Measurements from ENCODE around the gene EML4. TPM values are rescaled to one million over a fixed set of nuclear protein-coding genes. Genes with fewer than 3 reads are reported as not detected.

The EML4 gene
- total RNA-seq, 1 experiment from 2014 or later, result 36.8 TPM

DNA sequence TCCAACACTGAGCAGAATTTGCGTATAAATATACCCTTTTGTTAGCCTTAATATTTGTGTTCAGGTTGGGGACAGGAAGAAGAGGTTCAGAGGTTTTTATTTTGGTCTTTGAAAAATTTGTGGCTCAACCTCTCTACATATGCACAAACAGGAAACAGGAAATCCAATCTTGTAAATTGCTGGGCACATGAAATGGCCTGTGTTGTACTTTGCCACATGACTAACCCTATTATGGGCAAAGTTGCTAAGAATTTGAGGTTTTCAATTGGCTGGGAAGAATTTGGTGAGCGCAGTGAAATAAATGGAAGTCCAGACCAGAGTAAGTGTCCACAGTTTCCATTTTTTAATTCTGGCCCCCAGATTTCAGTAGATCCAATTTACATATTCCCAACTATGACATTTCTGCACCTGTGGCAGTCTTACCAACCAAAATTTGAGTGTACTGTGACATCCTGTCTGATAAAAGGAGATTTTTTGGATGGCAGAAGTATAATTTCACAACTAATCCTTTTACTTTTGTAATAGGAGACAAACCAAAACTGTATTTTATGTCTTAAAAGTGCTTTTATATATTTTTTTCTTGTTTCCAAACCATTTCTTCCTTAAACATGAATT lies 128.3 kb downstream of the EML4 start:
- DNase-seq (ENCODE audit: low read depth), result peak; percentile 25

DNA sequence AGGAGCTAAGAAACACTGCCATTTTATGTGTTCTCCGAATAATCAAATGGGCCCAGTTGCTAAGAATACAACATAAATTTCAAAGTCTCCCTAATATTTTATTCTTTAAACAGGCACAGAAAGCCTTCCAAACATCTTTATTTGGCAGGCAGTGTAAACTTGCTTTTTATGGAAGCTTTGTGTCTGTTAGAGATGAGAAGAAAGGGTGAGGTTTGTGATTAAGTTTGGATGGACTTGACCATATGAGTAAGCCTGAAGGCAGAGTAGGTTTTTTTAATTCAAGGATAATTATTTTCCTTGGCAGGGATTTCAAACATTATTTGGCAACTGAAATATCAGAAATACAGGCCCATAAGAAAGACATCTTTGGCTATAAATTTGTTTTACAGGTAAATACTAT lies 129.0 kb downstream of the EML4 start:
- DNase-seq (ENCODE audit: low read depth), result no peak

DNA sequence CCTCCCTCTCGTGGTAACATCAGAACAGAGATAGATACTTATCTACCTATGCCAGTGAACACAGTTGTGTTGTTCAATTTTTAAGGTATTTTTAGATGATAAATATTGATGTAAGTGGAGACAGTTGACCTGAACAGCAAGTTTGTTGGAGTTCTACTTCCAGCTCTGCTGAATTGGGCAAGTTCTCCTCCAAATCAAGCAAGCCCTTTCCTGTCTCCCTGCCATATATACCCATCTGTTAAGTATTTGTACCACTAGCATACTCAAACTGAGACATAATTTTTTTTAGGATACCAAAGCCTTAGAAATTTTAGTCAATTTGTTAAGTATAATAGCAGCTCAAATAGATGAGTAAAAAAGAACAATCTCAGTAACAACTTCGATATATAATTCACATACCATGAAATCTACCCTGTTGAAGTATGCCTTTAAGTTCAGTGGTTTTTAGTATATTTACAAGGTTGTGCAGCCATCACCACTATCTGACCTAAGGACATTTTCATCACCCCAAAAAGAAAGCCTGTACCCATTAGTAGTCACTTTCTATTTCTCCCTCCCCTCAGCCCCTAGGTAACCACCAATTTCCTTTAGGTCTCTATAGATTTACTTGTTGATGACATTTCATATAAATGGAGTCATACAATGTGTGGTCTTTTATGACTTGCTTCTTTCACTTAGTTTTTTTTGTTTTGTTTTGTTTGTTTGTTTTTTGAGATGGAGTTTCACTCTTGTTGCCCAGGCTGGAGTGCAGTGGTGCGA lies 130.0 kb downstream of the EML4 start:
- no peak for DNase-seq (ENCODE audit: low read depth)

DNA sequence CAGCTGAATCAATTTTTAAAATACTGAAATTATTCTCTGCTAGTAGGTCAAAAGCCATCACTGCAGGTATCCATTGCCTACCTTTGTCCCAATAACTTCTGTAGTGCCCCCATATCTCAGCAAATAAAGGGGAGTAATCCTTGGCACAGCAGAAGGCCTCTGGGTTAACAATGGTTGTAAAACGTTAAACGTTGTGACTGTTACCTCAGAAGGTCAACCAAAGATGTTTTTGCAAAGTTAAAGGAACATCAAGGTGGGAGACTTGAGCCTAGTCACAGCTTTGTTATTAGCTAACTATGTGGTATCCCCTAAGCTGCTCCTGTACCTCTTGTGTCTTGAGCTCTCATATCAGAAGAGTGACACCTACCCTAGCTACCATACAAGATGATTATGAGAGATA lies 131.4 kb downstream of the EML4 start:
- no peak for DNase-seq (ENCODE audit: low read depth)

DNA sequence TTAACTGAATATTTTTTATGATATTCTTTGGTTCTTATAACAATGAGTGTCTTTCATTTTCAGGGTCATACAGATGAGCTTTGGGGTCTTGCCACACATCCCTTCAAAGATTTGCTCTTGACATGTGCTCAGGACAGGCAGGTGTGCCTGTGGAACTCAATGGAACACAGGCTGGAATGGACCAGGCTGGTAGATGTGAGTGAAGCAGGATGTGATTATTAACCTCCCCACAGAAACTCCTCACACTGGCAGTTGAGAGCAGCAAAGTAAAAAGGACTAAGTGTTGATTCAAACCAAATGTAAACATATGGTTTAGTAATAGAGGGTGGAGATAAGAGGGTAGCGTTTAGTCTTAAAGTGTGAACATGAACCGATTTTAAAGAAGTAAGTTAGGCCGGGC lies 134.1 kb downstream of the EML4 start:
- DNase-seq (ENCODE audit: low read depth), result no peak

DNA sequence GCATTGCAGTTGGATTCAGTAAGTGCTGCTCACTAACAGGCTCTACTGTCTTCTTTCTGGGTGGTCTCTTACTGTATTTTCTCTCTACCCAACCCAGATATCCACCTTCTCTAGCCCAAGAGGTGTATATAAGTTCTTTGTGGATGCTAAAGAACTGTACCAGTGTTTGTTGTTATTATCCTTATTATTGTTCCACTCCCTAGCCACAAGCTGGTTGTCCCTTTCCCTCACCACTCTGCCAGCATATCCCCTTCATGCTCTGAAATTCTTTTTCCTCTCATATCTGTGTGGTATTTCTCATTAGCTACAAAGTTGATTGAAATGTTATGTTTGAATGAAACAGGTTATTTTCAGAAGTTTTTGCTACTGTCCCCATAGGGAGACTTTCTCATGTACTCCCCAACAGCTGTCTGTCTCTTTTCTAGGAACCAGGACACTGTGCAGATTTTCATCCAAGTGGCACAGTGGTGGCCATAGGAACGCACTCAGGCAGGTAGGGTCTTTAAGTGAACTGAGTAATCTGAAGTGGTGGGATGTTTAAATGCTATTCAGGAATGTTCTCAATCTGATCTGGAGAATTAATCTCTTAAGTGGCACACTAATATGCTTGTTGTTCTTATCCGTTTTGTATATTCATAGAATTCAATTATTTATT lies 135.0 kb downstream of the EML4 start:
- DNase-seq (ENCODE audit: low read depth), result no peak

DNA sequence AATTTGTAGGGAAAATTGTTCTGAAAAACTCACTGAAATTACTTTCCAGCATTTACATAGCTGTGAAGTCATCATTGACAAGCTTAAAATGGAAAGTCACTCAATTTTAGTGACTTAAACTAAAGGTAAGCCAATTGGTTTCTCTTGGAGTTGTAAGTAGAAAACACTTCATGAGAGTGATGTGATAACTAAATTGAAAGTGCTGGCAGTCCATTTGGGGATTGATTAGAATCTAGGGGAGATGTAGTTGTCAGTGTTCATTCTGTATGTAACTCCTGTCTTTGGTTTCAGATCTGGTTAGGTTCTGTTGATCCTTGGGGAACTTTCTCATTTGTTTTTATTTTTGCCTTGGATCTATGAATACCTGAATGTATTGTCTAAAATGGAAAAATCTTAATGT lies 138.0 kb downstream of the EML4 start:
- DNase-seq (ENCODE audit: low read depth), result no peak

DNA sequence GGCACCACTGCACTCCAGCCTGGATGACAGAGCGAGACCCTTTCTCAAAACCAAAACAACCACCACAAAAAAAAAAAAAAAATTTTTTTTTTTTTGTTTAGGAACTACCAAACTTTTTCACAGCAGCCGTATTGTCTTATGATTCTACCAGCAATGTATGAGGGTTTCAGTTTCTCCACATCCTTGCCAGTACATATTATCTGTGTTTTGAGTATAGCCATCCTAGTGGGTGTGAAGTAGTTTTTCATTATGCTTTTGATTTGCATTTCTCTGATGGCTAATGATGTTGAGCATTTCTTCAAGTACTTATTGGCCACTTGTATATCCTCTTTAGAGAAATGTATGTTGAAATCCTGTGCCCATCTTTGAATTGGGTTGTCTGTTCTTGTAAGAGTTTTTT lies 140.2 kb downstream of the EML4 start:
- no peak for DNase-seq (ENCODE audit: low read depth)

DNA sequence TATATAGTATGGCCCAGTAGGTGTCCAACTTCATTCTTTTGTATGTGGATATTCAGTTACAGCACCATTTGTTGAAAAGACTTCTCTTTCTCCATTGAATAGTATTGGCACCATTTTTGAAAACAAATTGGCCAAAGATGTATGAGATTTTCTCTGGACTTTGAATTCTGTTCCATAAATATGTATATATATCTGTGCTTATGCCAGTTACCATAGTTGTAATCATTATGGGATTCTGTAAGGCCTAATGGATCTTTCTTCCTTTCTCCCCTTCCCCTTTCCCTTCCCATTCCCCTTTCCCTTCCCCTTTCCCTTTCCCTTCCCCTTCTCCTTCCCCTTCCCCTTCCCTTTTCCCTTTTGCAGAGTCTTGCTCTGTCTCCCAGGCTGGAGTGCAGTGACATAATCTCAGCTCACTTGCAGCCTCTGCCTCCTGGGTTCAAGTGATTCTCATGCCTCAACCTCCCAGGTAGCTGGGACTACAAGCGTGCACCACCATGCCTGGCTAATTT lies 140.9 kb downstream of the EML4 start:
- no peak for DNase-seq (ENCODE audit: low read depth)

DNA sequence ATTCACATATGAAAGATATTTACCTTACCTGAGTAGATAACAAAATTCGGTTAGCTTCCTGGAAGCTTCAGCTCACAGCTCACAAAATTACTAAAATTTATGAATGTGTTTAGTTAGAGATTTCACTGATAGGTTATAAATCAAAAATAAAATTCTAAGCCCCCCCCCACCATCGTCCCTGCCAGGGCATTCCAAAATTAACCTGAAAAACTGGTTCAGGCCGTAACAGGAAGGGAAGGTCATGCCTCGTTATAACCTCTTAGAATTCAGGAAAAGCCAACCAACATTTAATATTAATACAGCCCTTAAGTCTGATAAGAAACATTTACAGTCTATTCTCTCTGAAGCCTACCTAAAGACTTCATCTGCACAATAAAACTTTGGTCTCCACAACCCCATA lies 143.0 kb downstream of the EML4 start:
- DNase-seq (ENCODE audit: low read depth), result no peak

DNA sequence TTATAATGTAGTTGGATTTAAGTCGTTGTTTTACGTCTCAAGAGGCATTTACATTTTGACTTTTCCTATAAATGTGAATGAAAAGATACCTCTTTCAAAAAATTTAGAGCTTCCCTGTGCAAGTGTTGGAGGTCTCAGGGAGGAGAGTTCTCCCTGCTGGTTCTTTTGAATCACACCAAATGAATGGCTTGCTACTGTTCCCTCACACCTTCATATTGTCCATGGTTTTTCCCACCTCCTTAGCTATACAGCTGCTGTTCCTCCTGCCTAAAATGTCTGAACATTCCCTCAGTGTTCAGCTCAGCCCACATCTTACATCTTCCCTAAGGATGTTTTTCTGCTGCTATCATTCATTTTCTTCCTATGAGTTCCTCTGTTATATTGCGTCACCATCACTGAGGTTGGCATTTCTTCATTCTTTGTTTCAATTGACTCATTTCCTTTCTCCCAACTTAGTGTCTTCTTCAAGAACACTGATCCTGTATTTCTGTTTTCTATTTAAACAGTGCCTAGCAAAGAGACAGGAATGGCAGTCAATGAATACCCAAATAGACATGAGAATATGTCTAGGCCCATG lies 145.8 kb downstream of the EML4 start:
- DNase-seq (ENCODE audit: low read depth), result peak; percentile 93

DNA sequence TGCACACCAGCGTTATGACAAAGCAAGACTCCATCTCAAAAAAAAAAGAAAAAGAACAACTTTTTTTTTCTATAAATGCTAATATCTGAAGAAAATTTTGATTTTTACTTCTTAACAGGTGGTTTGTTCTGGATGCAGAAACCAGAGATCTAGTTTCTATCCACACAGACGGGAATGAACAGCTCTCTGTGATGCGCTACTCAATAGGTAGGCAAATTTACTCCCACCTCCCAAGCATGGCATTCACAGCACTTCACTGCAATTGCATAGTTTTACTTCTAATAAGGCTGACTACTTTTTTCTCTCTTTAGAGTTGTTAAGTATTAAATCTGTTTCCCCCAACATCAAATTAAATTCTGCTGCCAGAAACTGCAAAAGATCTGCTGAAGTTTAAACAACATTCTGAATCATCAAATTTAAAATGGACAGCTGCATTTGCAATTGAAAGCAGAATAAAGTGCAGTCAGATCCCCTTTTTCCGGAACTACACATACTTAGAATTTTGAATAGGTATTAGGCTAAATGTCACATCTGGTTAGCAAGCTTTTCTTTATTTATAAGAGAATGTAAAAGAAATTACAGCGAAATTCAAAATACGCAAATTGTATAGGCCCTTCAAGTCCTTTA lies 146.8 kb downstream of the EML4 start:
- no peak for DNase-seq (ENCODE audit: low read depth)

DNA sequence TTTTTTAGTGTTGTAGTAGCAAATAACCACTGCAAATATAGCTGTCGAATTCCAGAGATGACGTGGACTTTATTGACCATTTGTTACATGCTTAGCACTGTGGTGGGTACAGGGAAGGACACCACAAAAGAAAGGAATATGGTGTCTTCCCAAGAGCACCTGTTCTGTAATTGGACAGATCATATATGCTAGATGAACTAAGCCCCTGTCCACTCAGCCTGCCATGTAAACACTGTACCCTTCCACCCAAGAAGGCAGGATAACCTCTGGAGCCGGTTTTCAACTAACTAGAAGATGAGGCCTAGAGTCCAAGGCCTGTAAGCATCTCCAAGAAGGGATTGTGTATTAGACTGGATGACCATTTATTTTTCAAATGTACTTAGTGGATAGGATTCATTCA lies 147.8 kb downstream of the EML4 start:
- DNase-seq (ENCODE audit: low read depth), result no peak

DNA sequence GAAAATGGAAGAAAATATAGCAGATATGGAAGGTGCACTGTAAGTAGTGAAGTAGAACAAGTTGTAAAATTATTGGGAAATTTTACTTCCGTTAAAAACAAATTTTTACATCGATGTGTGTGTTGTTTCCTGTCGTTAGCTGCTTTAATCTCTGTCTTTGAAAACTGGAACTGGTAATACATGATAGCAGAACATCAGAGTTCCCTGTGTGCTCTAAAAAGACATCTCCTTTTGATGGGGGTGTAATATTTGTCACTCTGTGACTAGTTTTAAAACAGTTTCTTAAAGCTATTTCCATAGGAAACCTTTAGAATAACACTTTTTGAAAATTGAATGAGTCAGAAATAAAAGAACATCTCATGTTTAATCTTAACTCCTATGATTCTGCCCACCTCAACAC lies 148.3 kb downstream of the EML4 start:
- no peak for DNase-seq (ENCODE audit: low read depth)

DNA sequence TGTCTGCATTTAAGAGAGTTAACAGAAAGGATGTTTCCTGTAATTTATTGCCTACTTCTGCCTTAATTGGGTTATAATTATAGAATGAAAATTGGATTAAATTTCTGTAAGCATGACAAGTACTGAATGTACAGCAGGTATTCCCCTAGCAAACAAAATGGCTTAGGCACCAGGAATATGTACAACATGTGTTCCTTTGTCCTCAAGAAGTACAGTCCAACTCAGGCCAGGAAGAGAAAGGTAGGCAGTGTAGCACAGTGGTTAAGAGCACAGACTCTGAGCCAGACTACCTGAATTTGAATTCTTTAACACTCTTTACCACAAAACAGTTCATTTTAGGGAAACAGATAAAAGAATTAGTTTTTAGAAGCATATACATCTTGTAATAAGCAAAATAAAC lies 148.8 kb downstream of the EML4 start:
- no peak for DNase-seq (ENCODE audit: low read depth)

DNA sequence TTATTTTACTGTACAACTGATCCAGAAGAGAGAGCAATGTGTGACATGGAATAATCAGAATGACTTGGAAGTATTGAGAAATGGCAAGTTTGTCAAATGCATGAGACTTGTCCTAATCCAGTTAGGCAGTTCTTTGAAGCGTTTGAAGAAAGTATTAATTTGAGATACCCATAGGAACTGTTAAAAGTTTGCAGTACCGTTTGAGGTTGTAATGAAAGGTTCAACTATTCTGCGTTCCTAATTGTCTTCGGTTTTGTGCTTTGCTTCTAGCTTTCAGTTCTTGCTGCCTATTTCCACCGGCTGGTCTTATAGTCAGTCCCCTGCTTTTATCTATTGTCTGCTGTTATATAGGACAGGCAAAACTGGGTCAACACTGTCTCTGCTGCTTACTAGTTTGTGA lies 150.1 kb downstream of the EML4 start:
- no peak for DNase-seq (ENCODE audit: low read depth)

DNA sequence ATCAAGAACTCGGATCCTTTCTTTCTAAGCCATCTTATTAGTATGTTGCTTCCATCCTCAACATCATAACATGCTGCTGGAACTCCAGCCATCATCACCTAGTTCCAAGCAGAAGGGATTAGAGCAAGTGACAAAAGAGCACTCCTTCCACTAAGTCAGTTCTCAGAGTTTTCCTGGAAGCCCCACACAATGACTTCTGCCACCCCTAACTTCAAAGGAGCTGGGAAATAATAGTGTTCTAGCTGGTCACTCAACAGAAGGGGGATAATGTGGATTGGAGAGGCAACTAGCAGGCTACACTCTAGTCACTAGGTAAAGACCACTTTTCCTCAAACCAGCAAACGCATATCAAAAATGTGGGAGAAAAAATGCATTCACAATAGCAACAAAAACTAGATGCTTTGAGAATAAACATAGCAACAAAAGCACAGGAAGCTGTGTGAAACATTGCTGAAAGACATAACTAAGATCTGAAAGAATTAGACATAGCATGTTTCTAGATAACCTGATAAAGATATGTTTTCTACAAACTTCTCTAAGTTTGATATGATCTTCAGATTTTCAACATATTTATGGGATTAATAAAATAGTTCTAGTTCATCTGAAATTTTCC lies 152.4 kb downstream of the EML4 start:
- DNase-seq (ENCODE audit: low read depth), result no peak

DNA sequence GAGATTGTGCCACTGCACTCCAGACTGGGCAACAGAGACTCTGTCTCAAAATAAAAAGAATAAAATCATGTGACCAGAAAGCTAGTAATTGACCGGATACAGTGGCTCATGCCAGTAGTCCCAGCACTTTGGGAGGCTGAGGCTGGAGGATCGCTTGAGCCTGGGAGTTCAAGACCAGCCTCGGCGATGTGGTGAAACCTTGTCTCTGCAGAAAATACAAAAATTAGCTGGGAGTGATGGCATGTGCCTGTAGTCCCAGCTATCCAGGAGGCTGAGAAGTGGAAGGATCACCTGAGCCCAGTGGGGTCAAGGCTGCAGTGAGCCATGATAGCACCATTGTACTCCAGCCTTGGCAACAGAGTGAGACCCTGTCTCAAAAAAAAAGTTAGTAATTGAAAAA lies 155.1 kb downstream of the EML4 start:
- no peak for DNase-seq (ENCODE audit: low read depth)

DNA sequence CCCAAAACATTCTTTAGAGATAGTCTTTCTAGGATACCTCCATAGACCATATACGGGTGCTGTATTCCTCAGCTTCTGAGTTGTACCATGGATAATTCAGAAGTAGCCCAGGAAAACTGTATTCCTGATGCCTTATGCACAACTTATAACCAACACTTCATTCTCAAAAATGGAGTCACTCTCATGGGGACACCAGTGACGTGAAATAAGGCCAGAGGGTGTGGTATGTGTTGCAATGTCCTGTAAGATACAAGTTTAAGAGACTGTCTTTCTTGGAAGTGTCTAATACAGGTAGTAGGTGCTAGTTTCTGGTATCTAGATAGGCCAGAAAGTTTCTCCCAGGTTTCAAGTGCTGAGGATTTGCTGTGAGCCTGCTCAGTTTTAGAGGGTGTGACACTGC lies 155.8 kb downstream of the EML4 start:
- no peak for DNase-seq (ENCODE audit: low read depth)

DNA sequence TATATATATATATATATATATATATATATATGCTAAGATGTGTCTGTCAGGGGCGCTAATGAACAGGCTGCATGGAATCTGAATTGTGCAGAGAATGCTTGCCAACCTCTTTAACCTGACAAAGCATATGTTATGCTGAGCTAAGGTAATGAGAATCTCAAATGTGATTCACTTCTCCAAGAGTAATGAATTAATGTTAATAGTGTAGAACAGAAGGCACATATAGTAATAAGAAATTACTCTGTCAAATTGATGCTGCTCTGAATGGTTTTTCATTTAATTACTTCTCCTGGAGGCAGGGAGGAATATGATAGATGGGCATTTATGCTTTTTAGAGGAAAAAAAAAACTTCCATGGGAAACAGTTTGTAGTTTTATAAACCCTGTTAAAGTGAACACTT lies 156.5 kb downstream of the EML4 start:
- no peak for DNase-seq (ENCODE audit: low read depth)

DNA sequence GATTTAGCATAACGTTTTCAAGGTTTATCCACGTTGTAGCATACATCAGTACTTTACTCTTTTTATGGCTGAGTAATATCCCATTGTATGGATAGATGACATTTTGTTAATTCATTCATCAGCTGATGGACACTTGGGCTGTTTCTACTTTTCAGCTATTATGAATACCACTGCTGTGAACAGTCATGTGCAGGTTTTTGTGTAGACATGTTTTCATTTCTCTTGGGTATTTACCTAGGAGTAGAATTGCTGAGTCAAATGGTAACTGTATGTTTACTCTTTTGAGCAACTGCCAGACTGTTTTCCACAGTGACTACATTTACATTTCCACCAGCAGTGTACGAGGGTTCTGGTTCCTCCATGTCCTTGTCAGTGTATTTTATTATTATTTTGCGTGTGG lies 158.0 kb downstream of the EML4 start:
- no peak for DNase-seq (ENCODE audit: low read depth)

All from HT1080 (cell line).